K562 (cell line): ENCODE data around the gene TOX2.

Experiments
- CBX2 ChIP-seq: fragments of 200-600 bp; sonication (generic); IDR thresholded peaks from one replicate; pipeline ENCODE4 v1.6.1; 2012; ENCODE audit warnings: mild to moderate bottlenecking, low read length, inconsistent platforms; ENCODE audit not compliant: insufficient read depth, poor library complexity, severe bottlenecking
- CBX5 ChIP-seq: IDR thresholded peaks from 2 replicates; pipeline ENCODE4 v1.6.1; 2014; ENCODE audit warnings: low read depth, borderline replicate concordance
- CTCF ChIP-seq, 3 experiments: IDR thresholded peaks in 2 of 3; conservative IDR thresholded peaks in 1 of 3; 2 replicates each; pipeline ENCODE4 v1.5.1; 2011 to 2012; ENCODE audit warnings: low read length in 3 of 3, mild to moderate bottlenecking in 3 of 3, control low read depth in 2 of 3, improper control_type of control experiment in 1 of 3, inconsistent platforms in 1 of 3, low read depth in 1 of 3, mixed read lengths in 1 of 3, moderate library complexity in 1 of 3; ENCODE audit not compliant: insufficient read depth in 2 of 3
- HCFC1 ChIP-seq: IDR thresholded peaks from 2 replicates; pipeline ENCODE4 v1.6.1; 2012; ENCODE audit warnings: low read depth, low read length, improper control_type of control experiment
- HMG20B ChIP-seq: fragments of 250-450 bp; sonication (Bioruptor Pico); IDR thresholded peaks from 2 replicates; pipeline ENCODE4 v1.5.0; 2021; ENCODE audit warnings: mild to moderate bottlenecking
- HNRNPH1 ChIP-seq: fragments of 200-400 bp; formaldehyde crosslinking; optimal IDR thresholded peaks from 2 replicates; pipeline ENCODE3; 2017; ENCODE audit warnings: low read depth, mild to moderate bottlenecking, low read length, moderate library complexity
- MXI1 ChIP-seq: IDR thresholded peaks from 2 replicates; pipeline ENCODE4 v1.6.1; 2011; ENCODE audit warnings: low read depth, mild to moderate bottlenecking, improper control_type of control experiment, low read length
- NR2C2 ChIP-seq, 2 experiments: fragments of 200-800 bp in 1 of 2; sonication (Bioruptor generic) in 1 of 2; sonication (generic) in 1 of 2; formaldehyde crosslinking in 1 of 2; IDR thresholded peaks; 2 replicates each; pipeline versions ENCODE4 v1.6.1 to v1.8.0; 2016 to 2022; ENCODE audit warnings: mild to moderate bottlenecking in 1 of 2, missing compliant biosample characterization in 1 of 2, missing genetic modification characterization in 1 of 2, missing genetic modification reagents in 1 of 2
- POLR2A ChIP-seq: fragments of 450-650 bp; conservative IDR thresholded peaks from 2 replicates; pipeline ENCODE4 v1.6.1; 2016
- ZBTB33 ChIP-seq: sonication (generic); formaldehyde crosslinking; IDR thresholded peaks from 2 replicates; pipeline ENCODE4 v1.8.1; 2023; ENCODE audit warnings: mild to moderate bottlenecking, missing genetic modification reagents

- no peak for TF ChIP-seq ZBTB33 (CRISPR knock-in tag)
- TF ChIP-seq POLR2A: no peak
- TF ChIP-seq HCFC1: no peak
- TF ChIP-seq CBX2: no peak
- no peak for TF ChIP-seq CTCF (IDR thresholded peaks at IDR 0.05 in 2 of 3, conservative IDR thresholded peaks at IDR 0.05 in 1 of 3; ENCODE audit: insufficient read depth in 2 of 3, low read depth in 1 of 3, low read length in 3 of 3)
- no peak for TF ChIP-seq NR2C2 (CRISPR knock-in tag; IDR thresholded peaks at IDR 0.05)
- TF ChIP-seq NR2C2 (tag; IDR thresholded peaks at IDR 0.05): no peak
- TF ChIP-seq MXI1: no peak
- no peak for TF ChIP-seq HNRNPH1
- TF ChIP-seq HMG20B (CRISPR knock-in tag): no peak
- no peak for TF ChIP-seq CBX5
Observed at GRCh38 chr20:44018259-44018941, 103.7 kb downstream of the TOX2 start.
